Measurements from ENCODE around the gene HHATL.

HHATL gene

GRCh38 chr3:42714171-42714852 lies 11.7 kb upstream of the HHATL start:
- H3K4me2 ChIP-seq = no peak overlapping the region
- H3K27ac ChIP-seq = no peak overlapping the region
- no peaks in the 10 kb centered on the region for H3K36me3 ChIP-seq
- no peak overlapping the region for H3K9ac ChIP-seq
- no peaks in the 10 kb centered on the region for H3K9me3 ChIP-seq
- H3K4me1 ChIP-seq = no peaks in the 10 kb centered on the region
- H3K4me3 ChIP-seq = no peak overlapping the region
- no peaks in the 10 kb centered on the region for H3K27me3 ChIP-seq
- TF ChIP-seq Cebpa-rat (IDR thresholded peaks at IDR 0.05) = no peak
- no peaks in the 10 kb centered on the region for H4K20me1 ChIP-seq

DNA sequence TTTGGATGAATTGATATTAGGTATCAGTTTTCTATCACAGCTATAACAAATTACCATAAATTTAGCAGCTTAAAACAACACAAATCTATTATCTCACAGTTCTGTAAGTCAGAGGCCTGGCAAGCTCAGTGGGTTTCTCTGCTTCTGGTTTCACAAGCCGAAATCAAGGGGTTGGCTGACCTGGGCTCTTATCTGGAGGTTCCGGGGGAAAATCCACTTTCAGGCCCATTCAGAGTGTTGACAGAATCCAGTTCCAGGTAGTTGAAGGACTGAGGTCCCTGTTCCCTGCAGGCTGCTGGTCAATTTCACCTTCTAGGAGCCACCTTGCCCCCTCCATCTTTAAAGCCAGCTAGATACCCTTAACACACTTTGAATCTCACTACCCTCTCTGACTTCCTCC lies 11.1 kb upstream of the HHATL start:
- no peak for TF ChIP-seq Cebpa-rat (IDR thresholded peaks at IDR 0.05)
- Histone ChIP-seq H3K36me3 (no peaks in the 10 kb centered on the region), H3K27ac (no peak overlapping the region), H3K4me3 (no peak overlapping the region), H3K9me3 (no peaks in the 10 kb centered on the region), H3K9ac (no peak overlapping the region), H3K4me1 (no peaks in the 10 kb centered on the region), H3K27me3 (no peaks in the 10 kb centered on the region), H4K20me1 (no peaks in the 10 kb centered on the region), H3K4me2 (no peak overlapping the region)

DNA sequence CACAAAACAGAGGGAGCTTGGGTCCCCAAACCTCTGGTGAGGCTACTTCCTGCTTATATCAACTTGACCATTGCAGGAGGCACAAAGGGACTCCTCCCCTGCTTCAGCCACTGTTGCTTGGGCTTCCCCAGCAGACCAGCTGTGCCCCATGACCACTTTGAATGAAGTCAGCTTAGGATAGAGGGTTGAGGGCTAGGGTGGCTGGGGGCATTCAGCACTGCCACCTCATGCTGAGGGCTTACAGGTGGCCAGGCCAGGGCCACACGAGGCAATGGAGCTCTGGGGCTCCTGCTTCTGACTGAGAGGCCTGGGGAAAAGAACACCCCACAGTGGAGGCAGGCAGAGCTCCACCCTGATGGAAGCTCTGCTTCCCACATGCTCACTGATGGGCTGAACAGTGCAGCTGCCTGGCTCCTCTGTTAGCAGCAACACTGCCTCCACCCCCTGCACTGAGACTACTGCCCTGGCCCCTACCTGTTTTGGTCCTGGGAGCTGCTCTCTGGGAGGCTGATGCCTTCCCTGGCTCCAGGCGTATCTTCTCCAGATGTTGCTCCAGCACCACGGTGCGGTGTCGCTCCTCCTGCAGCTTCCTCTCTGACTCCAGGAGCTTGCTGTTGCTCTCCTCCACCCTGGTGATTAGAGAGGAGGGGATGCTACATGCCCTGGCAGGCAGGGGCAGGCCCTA lies 10.2 kb upstream of the HHATL start:
- Histone ChIP-seq H3K9ac (no peak overlapping the region), H3K27me3 (no peaks in the 10 kb centered on the region), H4K20me1 (no peaks in the 10 kb centered on the region), H3K4me1 (no peaks in the 10 kb centered on the region), H3K27ac (no peak overlapping the region), H3K9me3 (no peaks in the 10 kb centered on the region), H3K36me3 (no peaks in the 10 kb centered on the region), H3K4me3 (no peak overlapping the region), H3K4me2 (no peak overlapping the region)
- no peak for TF ChIP-seq Cebpa-rat (IDR thresholded peaks at IDR 0.05)

DNA sequence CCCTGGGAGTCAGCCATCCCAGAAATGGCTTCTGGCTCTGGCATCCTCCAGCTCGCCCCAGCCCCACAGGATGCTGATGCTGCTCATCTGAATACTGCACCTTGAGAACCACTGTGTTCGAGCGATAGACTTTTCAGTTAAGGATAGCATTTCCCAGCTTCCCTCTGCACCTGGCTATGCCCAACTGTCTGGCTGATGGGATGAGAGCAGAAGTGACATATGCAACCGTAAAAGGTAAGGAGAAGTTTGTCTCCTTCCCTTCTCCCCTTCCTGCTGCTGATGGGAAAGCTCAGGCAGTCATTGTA lies 9.7 kb upstream of the HHATL start:
- no peaks in the 10 kb centered on the region for H3K27me3 ChIP-seq
- TF ChIP-seq Cebpa-rat (IDR thresholded peaks at IDR 0.05) = no peak
- no peak overlapping the region for H3K9ac ChIP-seq
- no peaks in the 10 kb centered on the region for H3K36me3 ChIP-seq
- H3K4me3 ChIP-seq = no peak overlapping the region
- no peaks in the 10 kb centered on the region for H3K4me1 ChIP-seq
- H4K20me1 ChIP-seq = no peaks in the 10 kb centered on the region
- H3K4me2 ChIP-seq = no peak overlapping the region
- H3K9me3 ChIP-seq = no peaks in the 10 kb centered on the region
- no peak overlapping the region for H3K27ac ChIP-seq

GRCh38 chr3:42711491-42712343 lies 9.1 kb upstream of the HHATL start:
- Histone ChIP-seq H3K4me2 (no peak overlapping the region), H4K20me1 (no peaks in the 10 kb centered on the region), H3K27me3 (no peaks in the 10 kb centered on the region), H3K36me3 (no peaks in the 10 kb centered on the region), H3K4me3 (no peak overlapping the region), H3K9me3 (no peaks in the 10 kb centered on the region), H3K4me1 (no peaks in the 10 kb centered on the region), H3K27ac (no peak overlapping the region), H3K9ac (no peak overlapping the region)
- no peak for TF ChIP-seq Cebpa-rat (IDR thresholded peaks at IDR 0.05)

GRCh38 chr3:42710323-42711021 lies 7.9 kb upstream of the HHATL start:
- Histone ChIP-seq H3K4me1 (no peaks in the 10 kb centered on the region), H3K27me3 (no peaks in the 10 kb centered on the region)

DNA sequence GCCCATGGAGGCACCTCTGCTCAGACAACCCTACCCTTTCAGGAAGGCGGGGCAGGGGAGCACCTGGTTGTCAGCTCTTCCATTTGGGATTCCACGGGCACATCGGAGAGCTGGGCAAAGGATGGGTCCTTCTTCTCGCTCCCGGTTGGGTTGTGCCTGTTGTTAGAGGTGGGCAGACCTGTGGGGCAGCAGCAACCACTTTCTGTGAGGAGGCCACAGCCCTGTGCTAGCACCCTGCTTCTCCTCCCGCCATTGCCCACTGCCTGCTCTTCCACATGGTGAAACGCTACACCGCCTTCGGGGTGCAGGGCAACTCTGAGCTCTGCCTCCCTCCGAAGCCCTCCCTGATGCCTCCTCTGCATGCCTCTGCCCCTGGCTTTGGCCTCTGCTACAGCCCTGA lies 7.0 kb upstream of the HHATL start:
- Histone ChIP-seq H3K27ac (no peak overlapping the region), H3K27me3 (no peaks in the 10 kb centered on the region), H3K4me3 (no peak overlapping the region), H3K9me3 (no peaks in the 10 kb centered on the region), H3K4me1 (no peaks in the 10 kb centered on the region), H4K20me1 (no peaks in the 10 kb centered on the region), H3K4me2 (no peak overlapping the region), H3K36me3 (no peaks in the 10 kb centered on the region), H3K9ac (no peak overlapping the region)
- no peak for TF ChIP-seq Cebpa-rat (IDR thresholded peaks at IDR 0.05)

More at GRCh38 chr3:42710323-42711021, 7.9 kb upstream of the HHATL start:
- Histone ChIP-seq H3K4me3 (no peak overlapping the region), H3K9me3 (no peaks in the 10 kb centered on the region), H3K9ac (no peak overlapping the region), H3K4me2 (no peak overlapping the region), H3K27ac (no peak overlapping the region), H4K20me1 (no peaks in the 10 kb centered on the region), H3K36me3 (no peaks in the 10 kb centered on the region)
- TF ChIP-seq Cebpa-rat (IDR thresholded peaks at IDR 0.05) = no peak

DNA sequence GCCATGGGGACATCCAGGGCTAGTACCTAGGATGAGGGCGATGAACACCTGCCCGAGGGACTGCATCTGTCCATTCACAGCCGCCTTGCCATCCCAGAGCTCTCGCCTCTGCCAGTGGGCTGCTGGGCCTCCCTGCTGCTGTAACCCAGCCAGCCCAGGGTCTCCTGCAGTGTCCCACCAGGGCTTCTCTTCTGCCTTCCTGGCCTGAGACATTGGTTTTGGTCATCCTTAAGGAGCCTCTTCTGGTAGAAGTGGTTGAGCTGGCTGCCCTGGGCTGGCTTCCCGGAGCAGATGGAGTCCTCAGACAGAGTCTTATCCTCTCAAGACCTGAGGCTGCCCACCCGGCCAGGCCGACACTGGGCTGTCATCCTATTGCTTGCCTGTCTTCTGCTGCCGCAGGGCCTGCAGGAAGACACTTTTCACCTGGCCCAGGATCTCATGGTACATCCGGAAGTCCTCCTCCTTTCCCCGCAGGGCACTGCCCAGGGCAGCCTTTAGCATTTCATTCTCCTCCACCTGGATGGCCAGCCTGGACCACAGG lies 6.1 kb upstream of the HHATL start:
- Histone ChIP-seq H3K9ac (no peak overlapping the region), H3K36me3 (no peaks in the 10 kb centered on the region), H3K27ac (no peak overlapping the region), H3K4me2 (no peak overlapping the region), H3K4me3 (no peak overlapping the region), H3K9me3 (no peaks in the 10 kb centered on the region), H4K20me1 (peaks cover 3% of the 10 kb centered on the region; the same call in 1 of the 2 replicates), H3K27me3 (no peaks in the 10 kb centered on the region), H3K4me1 (no peaks in the 10 kb centered on the region)
- no peak for TF ChIP-seq Cebpa-rat (IDR thresholded peaks at IDR 0.05)

- no peaks in the 10 kb centered on the region for H3K27me3 ChIP-seq
- peaks cover 10% of the 10 kb centered on the region; the same call in 1 of the 2 replicates for H4K20me1 ChIP-seq
- no peaks in the 10 kb centered on the region for H3K9me3 ChIP-seq
- H3K4me1 ChIP-seq = no peaks in the 10 kb centered on the region
- no peak for TF ChIP-seq Cebpa-rat (IDR thresholded peaks at IDR 0.05)
- no peak overlapping the region for H3K27ac ChIP-seq
- H3K4me3 ChIP-seq = no peak overlapping the region
- H3K9ac ChIP-seq = no peak overlapping the region
- no peaks in the 10 kb centered on the region for H3K36me3 ChIP-seq
- no peak overlapping the region for H3K4me2 ChIP-seq
Observed at GRCh38 chr3:42707620-42708355, 5.2 kb upstream of the HHATL start.

Data from BLaER1 (cell line).